NT2/D1 (cell line): ENCODE measurements around the gene ATP13A5.

Source experiments
- SUZ12 ChIP-seq: IDR thresholded peaks from 2 replicates; pipeline ENCODE4 v1.6.1; 2011; ENCODE audit not compliant: insufficient read length, insufficient read depth; ENCODE audit errors: extremely low read depth
- YY1 ChIP-seq: IDR thresholded peaks from 2 replicates; pipeline ENCODE4 v1.6.1; 2011; ENCODE audit not compliant: insufficient read length, insufficient read depth
- ZNF274 ChIP-seq: IDR thresholded peaks from 2 replicates; pipeline ENCODE4 v1.6.1; 2011; ENCODE audit warnings: mild to moderate bottlenecking, low read depth, low read length

GRCh38 chr3:193335031-193335430 lies 43.5 kb downstream of the ATP13A5 start:
- TF ChIP-seq ZNF274 (no peak), SUZ12 (no peak), YY1 (no peak)
